Hematopoietic multipotent progenitor cell treated with erythropoietin and hydrocortisone succinate and interleukin-3 and kit ligand, for 17 days (in vitro differentiated cells): ENCODE data around the gene CAND1.

ENCODE experiments used
- DNase-seq: peaks from one replicate; pipeline ENCODE4 v3.0.0-alpha.2; 2015; ENCODE audit warnings: low spot score

The CAND1 gene

GRCh38 chr12:67280572-67280971, 11.4 kb downstream of the CAND1 start:
- no peak for DNase-seq

- DNase-seq = no peak
These were observed 15.4 kb downstream of the CAND1 start for GRCh38 chr12:67284561-67284960.

GRCh38 chr12:67286257-67286656, 17.1 kb downstream of the CAND1 start:
- no peak for DNase-seq

- no peak for DNase-seq
These were observed 18.2 kb downstream of the CAND1 start for GRCh38 chr12:67287311-67287710.

GRCh38 chr12:67288561-67288960, 19.4 kb downstream of the CAND1 start:
- DNase-seq = no peak

GRCh38 chr12:67290378-67290777, 21.2 kb downstream of the CAND1 start:
- DNase-seq = no peak

- DNase-seq = no peak
These were observed 30.4 kb downstream of the CAND1 start for GRCh38 chr12:67299526-67299925.

GRCh38 chr12:67299926-67300325, 30.8 kb downstream of the CAND1 start:
- no peak for DNase-seq

- DNase-seq = no peak
These were observed 33.0 kb downstream of the CAND1 start for GRCh38 chr12:67302162-67302561.

GRCh38 chr12:67305544-67305943, 36.4 kb downstream of the CAND1 start:
- DNase-seq = no peak

- no peak for DNase-seq
These were observed 37.6 kb downstream of the CAND1 start for GRCh38 chr12:67306712-67307111.

- no peak for DNase-seq
These were observed 46.5 kb downstream of the CAND1 start for GRCh38 chr12:67315661-67316060.

GRCh38 chr12:67318786-67319185, 49.6 kb downstream of the CAND1 start:
- DNase-seq = no peak

- no peak for DNase-seq
These were observed 50.8 kb downstream of the CAND1 start for GRCh38 chr12:67319936-67320335.

GRCh38 chr12:67320614-67321295, 51.6 kb downstream of the CAND1 start:
- no peak for DNase-seq

GRCh38 chr12:67322580-67322979, 53.4 kb downstream of the CAND1 start:
- no peak for DNase-seq

- no peak for DNase-seq
These were observed 53.8 kb downstream of the CAND1 start for GRCh38 chr12:67323007-67323406.

- DNase-seq = no peak
These were observed 57.5 kb downstream of the CAND1 start for GRCh38 chr12:67326637-67327036.

GRCh38 chr12:67327466-67327865, 58.3 kb downstream of the CAND1 start:
- DNase-seq = no peak

GRCh38 chr12:67331123-67331522, 62.0 kb downstream of the CAND1 start:
- DNase-seq = no peak

- DNase-seq = no peak
These were observed 62.7 kb downstream of the CAND1 start for GRCh38 chr12:67331828-67332227.

GRCh38 chr12:67333649-67334048, 64.5 kb downstream of the CAND1 start:
- DNase-seq = no peak

- DNase-seq = no peak
These were observed 69.3 kb downstream of the CAND1 start for GRCh38 chr12:67338426-67338825.

GRCh38 chr12:67339530-67339929, 70.4 kb downstream of the CAND1 start:
- DNase-seq = no peak
